Activated naive CD4-positive, alpha-beta T cell treated with anti-CD3 and anti-CD28 coated beads, Interleukin-2, amount 10 ng/mL, durations not matched to agents 7 days and 5 days (primary cell): Measurements from ENCODE around the gene PFDN1.

Experiments used
- CTCF ChIA-PET: fragments of 350-600 bp; sonication (Branson Sonifier 250); formaldehyde crosslinking; loops from one replicate; lab custom pipeline; 2021; ENCODE audit warnings: antibody characterized with exemption; lab: Charles Lee
- DNase-seq: peaks from one replicate; pipeline ENCODE4 v3.0.0-alpha.2; 2020
- H3K27ac Mint-ChIP-seq: one replicate; pipeline ENCODE4 v1.8.0; 2021; ENCODE audit warnings: mild to moderate bottlenecking, moderate library complexity, mixed read lengths
- H3K27me3 Mint-ChIP-seq: one replicate; pipeline ENCODE4 v1.8.0; 2021; ENCODE audit warnings: mild to moderate bottlenecking, mixed read lengths
- H3K36me3 Mint-ChIP-seq: one replicate; pipeline ENCODE4 v1.8.0; 2021; ENCODE audit warnings: mixed read lengths
- H3K4me1 Mint-ChIP-seq: one replicate; pipeline ENCODE4 v1.8.0; 2021; ENCODE audit warnings: mixed read lengths
- H3K4me3 Mint-ChIP-seq: one replicate; pipeline ENCODE4 v1.8.0; 2021; ENCODE audit warnings: mild to moderate bottlenecking, moderate library complexity, mixed read lengths
- H3K9me3 Mint-ChIP-seq: one replicate; pipeline ENCODE4 v1.8.0; 2021; ENCODE audit warnings: mixed read lengths

PFDN1 gene

DNA sequence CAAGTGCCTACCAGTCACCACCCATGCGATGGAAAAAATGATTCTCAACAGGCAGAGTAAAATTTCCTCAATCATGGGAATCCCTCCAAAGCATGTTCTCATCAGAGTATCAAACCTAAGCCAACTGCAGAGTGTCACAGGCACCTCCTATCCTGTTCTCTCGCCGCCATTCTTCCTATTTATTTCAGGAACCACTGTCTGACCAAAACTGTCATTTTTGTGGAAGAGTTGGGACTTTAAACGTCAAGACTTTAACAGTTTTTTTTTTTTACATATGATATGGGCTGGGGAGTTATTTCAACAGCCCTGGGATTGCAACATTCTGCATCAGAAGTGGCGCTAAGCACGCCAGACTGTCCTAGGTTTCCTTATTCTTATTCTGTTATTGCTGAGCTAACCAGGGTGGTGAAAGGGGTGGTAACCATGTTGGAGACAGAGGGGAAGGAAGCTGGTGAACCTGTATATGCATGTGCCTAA lies 29.5 kb downstream of the PFDN1 start:
- Mint-ChIP-seq H3K4me3 (no peak overlapping the region), H3K4me1 (peaks cover 30% of the 10 kb centered on the region), H3K36me3 (peaks cover 36% of the 10 kb centered on the region), H3K27me3 (no peaks in the 10 kb centered on the region), H3K27ac (peak overlapping the region; percentile 68), H3K9me3 (peaks cover 3% of the 10 kb centered on the region)
- CTCF ChIA-PET, result interaction anchor here (0.8 to 1.4 kb wide), 2 partner anchors 9 to 29 kb away, joined by 4 read pairs; no protein-coding TSS in a partner anchor
- DNase-seq, result no peak

GRCh38 chr5:140270008-140270407 lies 32.9 kb downstream of the PFDN1 start:
- no peak for DNase-seq
- H3K4me1 Mint-ChIP-seq, result peaks cover 50% of the 10 kb centered on the region
- no peak overlapping the region for H3K4me3 Mint-ChIP-seq
- CTCF ChIA-PET, result interaction anchor here (2.7 kb wide), 1 partner anchor 26 kb away, joined by 7 read pairs; no protein-coding TSS in a partner anchor
- H3K36me3 Mint-ChIP-seq, result peaks cover 30% of the 10 kb centered on the region
- no peaks in the 10 kb centered on the region for H3K27me3 Mint-ChIP-seq
- no peaks in the 10 kb centered on the region for H3K9me3 Mint-ChIP-seq
- no peak overlapping the region for H3K27ac Mint-ChIP-seq

- H3K9me3 Mint-ChIP-seq, result no peaks in the 10 kb centered on the region
- CTCF ChIA-PET, result interaction anchor here (0.7 to 2.7 kb wide), 4 partner anchors 16 to 85 kb away, joined by 3 to 9 read pairs (median 8); partner anchors contain the start of gene HBEGF
- H3K27me3 Mint-ChIP-seq, result no peaks in the 10 kb centered on the region
- H3K4me1 Mint-ChIP-seq, result peaks cover 49% of the 10 kb centered on the region
- no peak for DNase-seq
- H3K27ac Mint-ChIP-seq, result peak overlapping the region; percentile 82
- peak overlapping the region; percentile 28 for H3K4me3 Mint-ChIP-seq
- peaks cover 29% of the 10 kb centered on the region for H3K36me3 Mint-ChIP-seq
Measured at GRCh38 chr5:140267559-140268018, 35.3 kb downstream of the PFDN1 start.

DNA sequence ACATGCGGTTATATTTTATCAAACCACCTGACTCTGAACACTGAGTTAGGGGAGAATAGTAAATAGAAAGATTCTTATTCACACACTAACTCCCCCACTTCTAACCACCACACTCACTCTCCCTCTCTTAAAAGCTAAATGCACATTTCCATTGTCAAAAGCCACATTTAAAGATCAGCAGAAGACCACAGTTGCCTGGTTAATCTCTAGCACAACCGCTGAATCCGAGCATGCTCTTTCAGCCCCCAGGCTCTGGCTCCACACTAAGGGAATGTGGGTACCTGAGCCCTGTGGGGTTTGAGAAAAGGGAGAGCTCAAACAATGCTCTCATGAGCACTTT lies 35.7 kb downstream of the PFDN1 start:
- peaks cover 33% of the 10 kb centered on the region for H3K36me3 Mint-ChIP-seq
- peak overlapping the region; percentile 28 for H3K4me3 Mint-ChIP-seq
- H3K27ac Mint-ChIP-seq, result peak overlapping the region; percentile 82
- CTCF ChIA-PET, result interaction anchor here (0.7 to 2.7 kb wide), 4 partner anchors 15 to 85 kb away, joined by 3 to 9 read pairs (median 8); partner anchors contain the start of gene HBEGF
- no peaks in the 10 kb centered on the region for H3K9me3 Mint-ChIP-seq
- H3K27me3 Mint-ChIP-seq, result no peaks in the 10 kb centered on the region
- DNase-seq, result no peak
- peaks cover 53% of the 10 kb centered on the region for H3K4me1 Mint-ChIP-seq

GRCh38 chr5:140266471-140267200 lies 36.3 kb downstream of the PFDN1 start:
- CTCF ChIA-PET, result interaction anchor here (1.7 kb wide), 1 partner anchor 86 kb away, joined by 9 read pairs; no protein-coding TSS in a partner anchor
- no peaks in the 10 kb centered on the region for H3K27me3 Mint-ChIP-seq
- H3K4me1 Mint-ChIP-seq, result peaks cover 57% of the 10 kb centered on the region
- no peak overlapping the region for H3K4me3 Mint-ChIP-seq
- no peaks in the 10 kb centered on the region for H3K9me3 Mint-ChIP-seq
- peaks cover 37% of the 10 kb centered on the region for H3K36me3 Mint-ChIP-seq
- peak; percentile 44 for DNase-seq
- peak overlapping the region; percentile 86 for H3K27ac Mint-ChIP-seq

DNA sequence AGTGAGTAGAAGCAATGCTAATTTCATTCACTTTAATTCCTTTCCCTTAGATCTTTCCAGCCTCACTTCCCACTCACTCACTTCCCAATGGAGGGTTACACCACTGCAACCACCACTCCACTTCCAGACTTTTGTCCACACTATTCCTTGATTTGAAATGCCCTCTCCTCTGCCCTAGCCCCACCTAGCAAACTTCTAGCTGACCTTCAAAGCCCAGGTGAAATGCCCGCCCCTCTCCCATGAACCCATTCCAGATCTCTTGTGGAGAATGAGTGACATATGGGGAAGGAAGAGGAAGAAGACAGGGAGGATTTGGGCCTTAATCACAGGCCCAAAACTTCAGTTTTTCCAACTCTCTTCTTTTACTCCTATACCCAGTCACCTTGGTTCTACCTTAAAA lies 37.1 kb downstream of the PFDN1 start:
- Mint-ChIP-seq H3K36me3 (peaks cover 41% of the 10 kb centered on the region), H3K27me3 (no peaks in the 10 kb centered on the region), H3K27ac (peak overlapping the region; percentile 86), H3K9me3 (no peaks in the 10 kb centered on the region), H3K4me1 (peaks cover 65% of the 10 kb centered on the region), H3K4me3 (no peak overlapping the region)
- CTCF ChIA-PET, result interaction anchor here (0.9 kb wide), 1 partner anchor 21 kb away, joined by 3 read pairs; no protein-coding TSS in a partner anchor
- DNase-seq, result no peak

GRCh38 chr5:140262839-140263238 lies 40.1 kb downstream of the PFDN1 start:
- Mint-ChIP-seq H3K27ac (no peak overlapping the region), H3K27me3 (no peaks in the 10 kb centered on the region), H3K9me3 (peaks cover 5% of the 10 kb centered on the region), H3K36me3 (peaks cover 61% of the 10 kb centered on the region), H3K4me1 (peaks cover 89% of the 10 kb centered on the region), H3K4me3 (no peak overlapping the region)
- DNase-seq, result no peak
- CTCF ChIA-PET, result interaction anchor here (0.6 to 29.4 kb wide), 5 partner anchors 10 to 373 kb away, joined by 3 to 856 read pairs (median 4); partner anchors contain the start of gene HBEGF

- no peak for DNase-seq
- Mint-ChIP-seq H3K9me3 (peaks cover 5% of the 10 kb centered on the region), H3K36me3 (peaks cover 64% of the 10 kb centered on the region), H3K4me3 (no peak overlapping the region), H3K4me1 (peaks cover 89% of the 10 kb centered on the region), H3K27ac (peak overlapping the region; percentile 28), H3K27me3 (no peaks in the 10 kb centered on the region)
- CTCF ChIA-PET, result interaction anchor here (1.1 to 29.4 kb wide), 3 partner anchors 10 to 84 kb away, joined by 3 to 856 read pairs (median 12); partner anchors contain the start of gene HBEGF
Measured at GRCh38 chr5:140262221-140262620, 40.7 kb downstream of the PFDN1 start.

- no peak overlapping the region for H3K4me3 Mint-ChIP-seq
- H3K4me1 Mint-ChIP-seq, result peaks cover 86% of the 10 kb centered on the region
- H3K36me3 Mint-ChIP-seq, result peaks cover 66% of the 10 kb centered on the region
- peak overlapping the region; percentile 84 for H3K27ac Mint-ChIP-seq
- DNase-seq, result peak; percentile 55
- no peaks in the 10 kb centered on the region for H3K27me3 Mint-ChIP-seq
- CTCF ChIA-PET, result interaction anchor here (0.7 to 29.4 kb wide), 4 partner anchors 9 to 84 kb away, joined by 3 to 856 read pairs (median 8); partner anchors contain the start of gene HBEGF
- peaks cover 5% of the 10 kb centered on the region for H3K9me3 Mint-ChIP-seq
Measured at GRCh38 chr5:140261403-140262171, 41.3 kb downstream of the PFDN1 start.

DNA sequence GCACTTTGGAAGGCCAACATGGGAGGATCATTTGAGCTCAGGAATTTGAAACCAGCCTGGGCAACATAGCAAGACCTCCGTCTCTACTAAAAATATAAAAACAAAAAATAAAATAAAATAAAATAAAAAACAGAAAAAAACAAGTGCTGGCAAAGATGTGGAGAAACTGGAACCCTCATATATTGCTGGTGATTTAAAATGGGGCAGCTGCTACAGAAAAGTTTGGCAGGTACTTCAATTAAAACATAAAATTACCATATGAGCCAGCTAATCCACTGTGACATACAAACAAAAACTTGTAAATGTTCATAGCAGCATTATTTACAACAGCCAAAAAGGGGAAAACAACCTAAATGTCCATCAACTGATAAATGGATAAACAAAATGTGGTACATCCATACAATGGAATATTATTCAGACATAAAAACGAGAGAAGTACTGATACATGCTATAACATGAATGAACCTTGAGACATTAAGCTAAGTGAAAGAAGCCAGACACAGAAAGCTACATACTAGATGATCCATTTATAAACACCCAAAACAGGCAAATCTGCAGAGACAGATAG lies 42.7 kb downstream of the PFDN1 start:
- no peak for DNase-seq
- Mint-ChIP-seq H3K4me1 (peaks cover 72% of the 10 kb centered on the region), H3K27me3 (no peaks in the 10 kb centered on the region), H3K27ac (peak overlapping the region; percentile 92), H3K9me3 (peaks cover 5% of the 10 kb centered on the region), H3K36me3 (peaks cover 56% of the 10 kb centered on the region), H3K4me3 (no peak overlapping the region)
- CTCF ChIA-PET, result interaction anchor here (29.4 kb wide), 1 partner anchor 86 kb away, joined by 856 read pairs; the partner anchor contains the start of gene HBEGF

- Mint-ChIP-seq H3K27ac (peak overlapping the region; percentile 92), H3K4me3 (peak overlapping the region; percentile 11), H3K4me1 (peaks cover 66% of the 10 kb centered on the region), H3K27me3 (no peaks in the 10 kb centered on the region), H3K36me3 (peaks cover 54% of the 10 kb centered on the region), H3K9me3 (peaks cover 5% of the 10 kb centered on the region)
- peak; percentile 53 for DNase-seq
- CTCF ChIA-PET, result interaction anchor here (29.4 kb wide), 1 partner anchor 86 kb away, joined by 856 read pairs; the partner anchor contains the start of gene HBEGF
Measured at GRCh38 chr5:140259500-140259899, 43.4 kb downstream of the PFDN1 start.

GRCh38 chr5:140258873-140259272 lies 44.0 kb downstream of the PFDN1 start:
- CTCF ChIA-PET, result interaction anchor here (1.9 to 29.4 kb wide), 3 partner anchors 10 to 87 kb away, joined by 4 to 856 read pairs (median 5); partner anchors contain the start of gene HBEGF
- Mint-ChIP-seq H3K27me3 (no peaks in the 10 kb centered on the region), H3K36me3 (peaks cover 54% of the 10 kb centered on the region), H3K9me3 (peaks cover 5% of the 10 kb centered on the region), H3K27ac (peak overlapping the region; percentile 92), H3K4me1 (peaks cover 60% of the 10 kb centered on the region), H3K4me3 (no peak overlapping the region)
- DNase-seq, result no peak

DNA sequence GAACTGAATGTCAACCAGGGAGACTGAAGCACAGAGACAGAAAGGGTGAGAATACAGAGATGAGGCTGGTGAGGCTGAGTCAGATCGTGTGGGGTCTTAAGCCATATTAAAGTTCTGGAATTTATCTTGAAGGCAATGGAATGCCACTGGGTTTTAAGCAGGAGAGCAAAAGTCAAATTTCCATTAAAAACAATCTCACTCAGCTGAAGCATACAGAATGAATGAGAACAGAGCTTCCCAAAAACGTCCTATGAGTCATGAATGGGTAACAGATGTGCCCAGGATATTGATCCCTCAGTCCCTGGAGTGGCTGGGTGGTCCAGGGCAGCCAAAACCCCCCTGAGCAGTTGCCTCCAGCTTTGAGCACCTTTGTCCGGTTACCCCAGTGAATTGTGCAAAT lies 44.9 kb downstream of the PFDN1 start:
- Mint-ChIP-seq H3K9me3 (peaks cover 5% of the 10 kb centered on the region), H3K4me1 (peaks cover 56% of the 10 kb centered on the region), H3K27me3 (no peaks in the 10 kb centered on the region), H3K27ac (peak overlapping the region; percentile 92), H3K36me3 (peaks cover 50% of the 10 kb centered on the region), H3K4me3 (no peak overlapping the region)
- CTCF ChIA-PET, result interaction anchor here (1.2 to 29.4 kb wide), 5 partner anchors 9 to 88 kb away, joined by 3 to 856 read pairs (median 5); partner anchors contain the start of gene HBEGF
- DNase-seq, result no peak
